Osteoblast (primary cell): ENCODE measurements around the gene WDR83. TPM values are rescaled to one million over a fixed set of nuclear protein-coding genes. Genes with fewer than 3 reads are reported as not detected.
A peak's percentile ranks its signal among the peaks of the same experiment; 100 is the strongest.

ENCODE experiments used
- DNase-seq: peaks from one replicate; pipeline ENCODE4 v3.0.0; 2011; ENCODE audit warnings: low spot score, mixed read lengths; ENCODE audit not compliant: insufficient read length; ENCODE audit errors: missing footprints
- H2AFZ ChIP-seq: 2 replicates; pipeline ENCODE4 v1.6.0; 2011; ENCODE audit warnings: mild to moderate bottlenecking, low read length
- H3K27ac ChIP-seq: 2 replicates; pipeline ENCODE4 v1.5.1; 2011; ENCODE audit warnings: mild to moderate bottlenecking, low read depth, low read length, moderate library complexity
- H3K27me3 ChIP-seq: 2 replicates; pipeline ENCODE4 v1.6.0; 2012; ENCODE audit warnings: mild to moderate bottlenecking, control low read depth, inconsistent platforms, low read length, moderate library complexity; ENCODE audit not compliant: insufficient read depth
- H3K36me3 ChIP-seq: 2 replicates; pipeline ENCODE4 v1.5.1; 2011; ENCODE audit warnings: mild to moderate bottlenecking, low read length, control low read depth, moderate library complexity; ENCODE audit not compliant: insufficient read depth
- H3K4me1 ChIP-seq: 2 replicates; pipeline ENCODE4 v1.5.1; 2011; ENCODE audit warnings: mild to moderate bottlenecking, low read length, control low read depth, moderate library complexity; ENCODE audit not compliant: insufficient read depth
- H3K4me2 ChIP-seq: 2 replicates; pipeline ENCODE4 v1.6.0; 2011; ENCODE audit warnings: mild to moderate bottlenecking, low read length; ENCODE audit not compliant: insufficient read depth
- H3K4me3 ChIP-seq: fragments of 200-600 bp; sonication (generic); 3 replicates; pipeline ENCODE4 v1.5.1; 2012; ENCODE audit warnings: mild to moderate bottlenecking, low read length, inconsistent platforms; ENCODE audit not compliant: insufficient read depth
- H3K79me2 ChIP-seq: 2 replicates; pipeline ENCODE4 v1.6.0; 2012; ENCODE audit warnings: mild to moderate bottlenecking, low read length, control low read depth, inconsistent platforms; ENCODE audit not compliant: insufficient read depth
- H3K9me3 ChIP-seq: 2 replicates; pipeline ENCODE4 v1.5.1; 2011; ENCODE audit warnings: low read depth, low read length, control low read depth
- H4K20me1 ChIP-seq: 2 replicates; pipeline ENCODE4 v1.6.0; 2012; ENCODE audit warnings: mild to moderate bottlenecking, low read length, control low read depth; ENCODE audit not compliant: insufficient read depth
- total RNA-seq: library from RNA; depleted of rRNA; stranded (reverse); fragments of >200 nt; gene quantifications from 2 replicates; pipeline ENCODE4 v1.2.3, GENCODE V29; 2012
- TF ChIP-seq, protein P1 (sequence below): IDR thresholded peaks from 2 replicates; pipeline ENCODE4 v1.5.1; 2011; ENCODE audit warnings: mild to moderate bottlenecking, low read depth, low read length, moderate library complexity; ENCODE audit errors: extremely low read depth

The WDR83 gene
- total RNA-seq, 1 donor = 8.0 TPM

DNA sequence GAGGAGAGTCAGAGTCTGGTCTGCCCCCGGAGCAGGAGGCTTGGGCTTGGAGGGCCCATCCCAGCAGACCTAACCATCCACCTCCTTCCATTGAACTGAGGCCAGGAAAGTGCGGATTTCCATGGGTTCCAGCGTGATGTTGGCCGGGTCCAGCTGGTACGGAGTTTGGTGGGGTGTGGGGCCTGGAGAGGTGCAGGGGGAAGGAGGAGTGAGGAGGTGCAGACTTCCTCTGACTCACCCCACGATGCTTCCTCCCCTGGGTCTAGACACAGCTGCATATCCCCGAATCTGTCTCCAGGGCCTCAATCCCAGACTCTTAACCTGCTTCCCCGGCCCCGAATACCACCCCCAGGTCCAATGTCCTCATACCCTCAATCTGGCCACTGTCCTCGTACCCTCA lies 20.1 kb upstream of the WDR83 start:
- Histone ChIP-seq H3K4me2 (no peak overlapping the region), H3K79me2 (no peaks in the 10 kb centered on the region), H2AFZ (no peak overlapping the region), H3K4me1 (no peaks in the 10 kb centered on the region), H3K27me3 (no peaks in the 10 kb centered on the region), H3K9me3 (no peaks in the 10 kb centered on the region), H3K27ac (no peak overlapping the region), H3K36me3 (no peaks in the 10 kb centered on the region), H4K20me1 (no peaks in the 10 kb centered on the region), H3K4me3 (no peak overlapping the region)
- peak; percentile 47 for DNase-seq
- TF ChIP-seq, protein P1, sequence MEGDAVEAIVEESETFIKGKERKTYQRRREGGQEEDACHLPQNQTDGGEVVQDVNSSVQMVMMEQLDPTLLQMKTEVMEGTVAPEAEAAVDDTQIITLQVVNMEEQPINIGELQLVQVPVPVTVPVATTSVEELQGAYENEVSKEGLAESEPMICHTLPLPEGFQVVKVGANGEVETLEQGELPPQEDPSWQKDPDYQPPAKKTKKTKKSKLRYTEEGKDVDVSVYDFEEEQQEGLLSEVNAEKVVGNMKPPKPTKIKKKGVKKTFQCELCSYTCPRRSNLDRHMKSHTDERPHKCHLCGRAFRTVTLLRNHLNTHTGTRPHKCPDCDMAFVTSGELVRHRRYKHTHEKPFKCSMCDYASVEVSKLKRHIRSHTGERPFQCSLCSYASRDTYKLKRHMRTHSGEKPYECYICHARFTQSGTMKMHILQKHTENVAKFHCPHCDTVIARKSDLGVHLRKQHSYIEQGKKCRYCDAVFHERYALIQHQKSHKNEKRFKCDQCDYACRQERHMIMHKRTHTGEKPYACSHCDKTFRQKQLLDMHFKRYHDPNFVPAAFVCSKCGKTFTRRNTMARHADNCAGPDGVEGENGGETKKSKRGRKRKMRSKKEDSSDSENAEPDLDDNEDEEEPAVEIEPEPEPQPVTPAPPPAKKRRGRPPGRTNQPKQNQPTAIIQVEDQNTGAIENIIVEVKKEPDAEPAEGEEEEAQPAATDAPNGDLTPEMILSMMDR = no peak

DNA sequence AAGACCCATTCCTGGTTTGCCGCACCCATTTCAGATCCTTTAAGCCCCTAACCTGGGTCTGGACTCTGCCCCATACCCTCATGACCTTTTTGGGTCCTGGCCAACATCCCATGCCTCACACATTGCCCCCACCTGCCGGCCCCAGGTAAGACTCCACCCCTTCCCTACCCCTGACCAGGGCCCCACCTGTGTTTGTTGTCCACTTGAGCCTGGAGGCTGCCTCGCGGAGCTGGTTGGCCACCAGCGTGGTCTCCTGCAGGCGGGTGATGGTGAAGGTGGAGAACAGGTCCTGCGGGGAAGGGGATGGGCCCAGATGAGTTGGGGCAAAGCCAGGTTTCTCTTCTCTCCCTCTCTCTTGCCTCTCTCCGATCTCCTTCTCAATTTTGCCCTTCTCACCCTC lies 19.6 kb upstream of the WDR83 start:
- no peak for DNase-seq
- H3K27me3 ChIP-seq = no peaks in the 10 kb centered on the region
- no peak overlapping the region for H3K4me3 ChIP-seq
- no peak overlapping the region for H3K27ac ChIP-seq
- no peaks in the 10 kb centered on the region for H3K4me1 ChIP-seq
- H3K79me2 ChIP-seq = no peaks in the 10 kb centered on the region
- no peak overlapping the region for H2AFZ ChIP-seq
- no peaks in the 10 kb centered on the region for H4K20me1 ChIP-seq
- H3K4me2 ChIP-seq = no peak overlapping the region
- TF ChIP-seq, protein P1 = no peak
- no peaks in the 10 kb centered on the region for H3K36me3 ChIP-seq
- no peaks in the 10 kb centered on the region for H3K9me3 ChIP-seq

DNA sequence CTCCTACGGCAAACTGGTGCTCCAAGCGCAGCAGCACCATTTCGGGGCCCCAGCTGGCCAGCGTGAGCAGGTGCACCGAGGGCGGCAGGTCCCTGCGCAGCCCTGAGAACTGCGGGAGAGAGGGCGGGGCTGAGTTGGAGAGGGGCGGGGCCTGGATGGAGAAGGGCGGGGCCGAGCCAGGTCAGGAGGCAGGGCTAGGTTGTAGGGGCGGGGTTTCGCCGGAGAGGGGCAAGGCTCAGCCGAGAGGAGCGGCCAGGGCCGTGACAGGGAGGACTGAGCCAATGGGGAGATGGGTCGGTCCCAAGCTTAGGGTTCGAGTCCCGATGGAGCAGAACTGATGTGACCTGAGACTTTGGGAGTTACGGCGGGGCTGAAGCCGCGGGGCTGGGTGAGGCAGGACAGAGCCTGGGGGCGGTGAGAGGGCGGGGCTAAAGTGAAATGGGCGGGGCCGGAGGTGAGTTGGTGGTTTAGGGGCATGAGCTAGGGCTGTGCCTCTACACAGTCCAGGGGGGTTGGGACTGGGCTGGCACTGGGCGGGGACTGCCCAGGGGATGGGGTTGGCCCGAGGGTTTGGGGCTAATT lies 19.0 kb upstream of the WDR83 start:
- no peaks in the 10 kb centered on the region for H3K36me3 ChIP-seq
- H3K27ac ChIP-seq = no peak overlapping the region
- H3K4me3 ChIP-seq = peak overlapping the region; percentile 56
- no peaks in the 10 kb centered on the region for H3K9me3 ChIP-seq
- no peaks in the 10 kb centered on the region for H3K79me2 ChIP-seq
- peak overlapping the region; percentile 67 for H3K4me2 ChIP-seq
- no peaks in the 10 kb centered on the region for H4K20me1 ChIP-seq
- no peaks in the 10 kb centered on the region for H3K4me1 ChIP-seq
- no peaks in the 10 kb centered on the region for H3K27me3 ChIP-seq
- DNase-seq = peak; percentile 92
- H2AFZ ChIP-seq = no peak overlapping the region
- TF ChIP-seq, protein P1 = no peak

DNA sequence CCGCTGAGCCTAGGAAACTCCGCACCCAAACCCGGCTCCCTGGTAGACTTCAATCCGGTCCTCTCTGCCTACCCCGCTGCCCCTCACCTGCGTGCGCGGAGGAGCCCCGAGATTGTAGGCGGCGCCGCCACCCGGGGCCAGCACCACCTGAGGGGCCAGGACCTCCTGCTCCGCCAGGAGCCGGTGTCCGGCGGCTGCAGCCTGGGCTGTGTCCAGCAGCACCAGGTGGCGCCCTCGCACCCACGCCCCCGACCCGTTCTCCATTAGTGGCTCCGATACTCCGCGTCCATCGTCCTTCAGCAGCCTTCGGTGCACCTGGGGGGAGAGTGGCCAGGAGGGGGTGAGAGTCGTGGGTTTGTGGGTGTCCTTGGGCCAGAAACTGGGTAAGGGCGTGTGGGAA lies 18.5 kb upstream of the WDR83 start:
- TF ChIP-seq, protein P1 = peak; percentile 26
- peak; percentile 78 for DNase-seq
- Histone ChIP-seq H3K79me2 (no peaks in the 10 kb centered on the region), H2AFZ (no peak overlapping the region), H3K4me3 (peak overlapping the region; percentile 56), H3K27me3 (no peaks in the 10 kb centered on the region), H3K9me3 (no peaks in the 10 kb centered on the region), H3K4me1 (no peaks in the 10 kb centered on the region), H4K20me1 (no peaks in the 10 kb centered on the region), H3K36me3 (no peaks in the 10 kb centered on the region), H3K27ac (no peak overlapping the region), H3K4me2 (peak overlapping the region; percentile 67)
